CD4-positive, alpha-beta memory T cell (primary cell): ENCODE measurements around the gene SSBP4. TPM values are rescaled to one million over a fixed set of nuclear protein-coding genes. Genes with fewer than 3 reads are reported as not detected.

ENCODE experiments used
- CTCF ChIA-PET: fragments of 350-600 bp; sonication (Branson Sonifier 250); formaldehyde crosslinking; loops from one replicate; lab custom pipeline; 2021; ENCODE audit warnings: inconsistent platforms; ENCODE audit not compliant: partially characterized antibody; lab: Charles Lee
- POLR2A ChIA-PET: fragments of 350-600 bp; sonication (Branson Sonifier 250); formaldehyde crosslinking; loops from one replicate; lab custom pipeline; 2021; ENCODE audit not compliant: partially characterized antibody; lab: Charles Lee
- DNase-seq, 5 donors: peaks; one replicate each; pipeline versions ENCODE4 v3.0.0 to v3.0.0-alpha.2; 2020 to 2022; ENCODE audit warnings: mixed read lengths in 1 of 5
- H3K27ac ChIP-seq: one replicate; pipeline ENCODE4 v1.7.0; 2013; ENCODE audit warnings: low read depth, low read length
- H3K27me3 ChIP-seq: 2 replicates; pipeline ENCODE4 v1.7.0; 2013; ENCODE audit warnings: mild to moderate bottlenecking, low read length, moderate library complexity; ENCODE audit not compliant: insufficient read depth
- H3K36me3 ChIP-seq: 2 replicates; pipeline ENCODE4 v1.7.0; 2013; ENCODE audit warnings: mild to moderate bottlenecking, low read length, moderate library complexity; ENCODE audit not compliant: insufficient read depth
- H3K4me1 ChIP-seq: 2 replicates; pipeline ENCODE4 v1.7.0; 2013; ENCODE audit warnings: mild to moderate bottlenecking, low read length, moderate library complexity; ENCODE audit not compliant: insufficient read depth
- H3K4me3 ChIP-seq, 2 donors: one replicate each; pipeline ENCODE4 v1.7.0; 2013; ENCODE audit warnings: low read length in 2 of 2, mild to moderate bottlenecking in 1 of 2
- H3K9me3 ChIP-seq, 2 donors: one replicate each; pipeline ENCODE4 v1.7.0; 2013; ENCODE audit warnings: low read length in 2 of 2, control low read depth in 1 of 2; ENCODE audit not compliant: control insufficient read depth in 1 of 2
- H3K27ac Mint-ChIP-seq, 7 donors: one replicate each; pipeline ENCODE4 v1.8.0; 2020 to 2021; ENCODE audit warnings: mixed read lengths in 7 of 7, mild to moderate bottlenecking in 6 of 7, inconsistent platforms in 3 of 7, moderate library complexity in 3 of 7
- H3K27me3 Mint-ChIP-seq, 2 donors: one replicate each; pipeline ENCODE4 v1.8.0; 2020 to 2021; ENCODE audit warnings: mixed read lengths in 2 of 2
- H3K36me3 Mint-ChIP-seq, 2 donors: one replicate each; pipeline ENCODE4 v1.8.0; 2020 to 2021; ENCODE audit warnings: mixed read lengths in 2 of 2, inconsistent platforms in 1 of 2, mild to moderate bottlenecking in 1 of 2
- H3K4me1 Mint-ChIP-seq, 4 donors: one replicate each; pipeline ENCODE4 v1.8.0; 2020 to 2021; ENCODE audit warnings: mixed read lengths in 4 of 4, mild to moderate bottlenecking in 1 of 4
- H3K4me3 Mint-ChIP-seq, 8 donors: one replicate each; pipeline ENCODE4 v1.8.0; 2020 to 2021; ENCODE audit warnings: mixed read lengths in 8 of 8, mild to moderate bottlenecking in 7 of 8, moderate library complexity in 6 of 8, inconsistent platforms in 3 of 8
- H3K9me3 Mint-ChIP-seq, 8 donors: one replicate each; pipeline ENCODE4 v1.8.0; 2020 to 2021; ENCODE audit warnings: mixed read lengths in 8 of 8, mild to moderate bottlenecking in 5 of 8, inconsistent platforms in 3 of 8, moderate library complexity in 1 of 8
- intact Hi-C: fragments of 100-400 bp; cut with micrococcal nuclease; formaldehyde crosslinking; loops from one replicate; pipeline ENCODE4 v1.15.1; 2023
- polyA plus RNA-seq, 2 donors: library from polyadenylated mRNA; unstranded; fragments of 300-500 nt; fragmentation: Illumina TruSeq; gene quantifications; one replicate each; pipeline ENCODE4 v1.2.3, GENCODE V29; 2021
- total RNA-seq, 2 experiments: library from RNA; stranded (reverse); gene quantifications; one replicate each; pipeline ENCODE4 v1.2.3, GENCODE V29; 2021

SSBP4 gene
- total RNA-seq (10 to 100 TPM; 71.3 to 73.4 TPM), polyA plus RNA-seq (100 to 1,000 TPM in 1 of 2 donors, 10 to 100 TPM in 1; 81.5 to 108 TPM)

DNA sequence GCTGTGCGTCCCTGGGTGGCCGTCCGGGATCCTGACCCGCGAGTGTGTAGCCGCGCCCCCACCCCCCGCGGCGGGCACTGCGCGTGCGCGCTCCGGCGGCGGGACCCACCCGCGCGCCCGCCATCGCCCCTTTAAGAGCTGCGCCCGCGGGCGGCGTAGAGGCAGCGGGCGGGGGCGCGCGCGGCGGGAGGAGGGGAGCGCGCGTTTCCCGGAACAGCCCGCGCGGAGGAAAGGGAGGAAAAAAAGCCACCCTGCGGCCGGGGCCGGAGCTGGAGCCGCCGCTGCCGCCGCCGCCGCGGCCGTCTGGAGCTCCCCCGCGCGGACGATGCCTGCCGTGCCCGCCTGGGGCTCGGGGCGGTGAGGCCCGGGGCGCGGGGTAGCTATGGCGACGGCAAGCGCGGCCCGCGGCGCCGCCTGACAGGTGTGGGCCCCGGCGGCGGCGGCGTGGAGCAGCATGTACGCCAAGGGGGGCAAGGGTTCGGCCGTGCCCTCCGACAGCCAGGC, at the start of gene SSBP4:
Gene SSBP4 (plus strand): TSS at position 204 of the 504 bp plus-strand sequence. CDS start 251 bp downstream, at position 455.
- Mint-ChIP-seq H3K4me1 (peaks cover 62 to 90% (median 76%) of the 10 kb centered on the region in 4 donors), H3K4me3 (peak within 1 kb of the TSS; percentile 92 to 96 (median 94)), H3K36me3 (peaks cover 0 to 12% of the 10 kb centered on the region in 2 donors), H3K27ac (peak within 1 kb of the TSS; percentile 96 to 98 (median 97)), H3K9me3 (peaks cover 0 to 5% (median 0%) of the 10 kb centered on the region in 8 donors), H3K27me3 (peaks cover 2 to 5% of the 10 kb centered on the region in 2 donors)
- CTCF ChIA-PET: interaction anchor here (0.8 to 5.0 kb wide), 8 partner anchors 10 to 211 kb away, joined by 3 to 29 read pairs (median 4); partner anchors contain the start of gene JUND
- peaks cover 87% of the 10 kb centered on the region for H3K4me1 ChIP-seq
- intact Hi-C loops: loop anchor here (1.0 to 10.0 kb wide), 5 partner anchors 10 to 414 kb away; partner anchors contain the start of genes ARRDC2 and MAST3
- DNase-seq: peak; percentile 76 to 83 (median 81)
- POLR2A ChIA-PET: interaction anchor here (0.8 to 13.3 kb wide), 16 partner anchors 15 to 560 kb away, joined by 3 to 238 read pairs (median 4); partner anchors contain the start of genes ARRDC2, COPE, DDX49 and ISYNA1
- H3K4me3 ChIP-seq: peak within 1 kb of the TSS; percentile 29 to 64
- H3K36me3 ChIP-seq: no peaks in the 10 kb centered on the region
- H3K27ac ChIP-seq: peak within 1 kb of the TSS; percentile 70
- no peaks in the 10 kb centered on the region for H3K9me3 ChIP-seq
- no peaks in the 10 kb centered on the region for H3K27me3 ChIP-seq

DNA sequence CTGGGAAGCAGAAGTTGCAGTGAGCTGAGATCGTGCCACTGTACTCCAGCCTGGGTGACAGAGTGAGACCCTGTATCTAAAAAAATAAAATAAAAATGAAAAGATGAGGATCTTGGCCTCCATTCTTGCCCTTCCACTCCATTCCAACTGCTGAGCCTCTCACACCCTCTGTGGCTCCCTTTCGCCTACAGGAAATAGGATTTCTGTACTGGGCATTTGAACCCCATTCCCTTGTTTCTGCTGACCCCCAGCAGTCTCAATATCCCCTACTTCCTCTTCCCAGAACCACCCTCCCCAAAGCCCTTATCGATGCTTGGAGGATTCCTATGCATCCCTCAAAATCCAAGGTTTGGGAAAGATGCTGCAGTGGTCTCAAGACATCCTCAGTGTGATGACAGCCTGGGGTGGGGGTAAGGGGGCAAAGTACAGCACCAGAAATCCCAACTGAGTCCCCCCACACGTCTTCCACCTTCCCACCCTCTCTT, 45.7 kb upstream of the SSBP4 start:
- DNase-seq: no peak
- no peaks in the 10 kb centered on the region for H3K27me3 ChIP-seq
- Mint-ChIP-seq H3K9me3 (peaks cover 0 to 1% (median 0%) of the 10 kb centered on the region in 8 donors), H3K4me3 (no peak overlapping the region), H3K4me1 (peaks cover 7 to 12% (median 9%) of the 10 kb centered on the region in 4 donors), H3K36me3 (no peaks in the 10 kb centered on the region), H3K27ac (peak overlapping the region in 1 of 7 donors; percentile 79), H3K27me3 (peaks cover 0 to 2% of the 10 kb centered on the region in 2 donors)
- H3K9me3 ChIP-seq: no peaks in the 10 kb centered on the region
- ChIA-PET CTCF (interaction anchor here (1.7 kb wide), 1 partner anchor 95 kb away, joined by 3 read pairs; no protein-coding TSS in a partner anchor), POLR2A (no interaction called here)
- intact Hi-C loops: no loop called here
- no peaks in the 10 kb centered on the region for H3K36me3 ChIP-seq
- no peak overlapping the region for H3K27ac ChIP-seq
- H3K4me3 ChIP-seq: no peak overlapping the region
- peaks cover 9% of the 10 kb centered on the region for H3K4me1 ChIP-seq

DNA sequence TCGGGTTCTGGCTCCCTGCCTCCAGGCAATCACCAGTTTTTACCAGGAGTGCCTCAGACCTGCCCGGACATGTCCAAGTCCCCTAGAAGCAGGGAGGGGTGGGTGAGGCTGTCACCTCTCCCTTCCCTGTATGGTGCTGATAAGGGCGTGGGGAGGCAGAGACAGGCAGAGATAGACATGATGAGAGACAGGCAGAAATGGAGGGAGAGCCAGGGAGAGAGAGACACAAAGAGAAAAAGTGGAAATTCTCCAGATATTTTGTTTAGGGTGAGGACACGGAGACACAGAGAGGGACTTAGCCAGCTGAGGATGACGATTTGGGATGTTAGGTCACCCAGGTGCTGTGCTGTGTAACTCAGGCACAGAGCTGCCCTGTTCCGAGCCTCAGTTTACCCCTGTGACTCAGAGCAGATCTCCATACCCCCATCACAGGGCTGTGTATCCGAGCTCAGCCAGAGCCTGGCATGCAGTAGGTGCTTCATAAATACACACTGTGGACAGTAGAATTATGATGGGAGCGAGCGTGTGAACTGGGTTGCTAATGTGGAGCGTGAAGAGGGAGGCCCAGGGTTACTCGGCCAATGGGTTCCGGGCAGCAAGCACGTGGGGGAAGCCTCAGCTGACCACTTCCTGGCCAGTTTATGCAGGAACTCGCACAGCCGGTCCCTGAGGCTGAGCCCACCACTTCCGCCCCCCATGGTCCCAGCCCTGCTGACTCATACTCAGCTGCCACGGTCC, 45.1 kb upstream of the SSBP4 start:
- H3K4me1 Mint-ChIP-seq: peaks cover 7 to 12% (median 9%) of the 10 kb centered on the region in 4 donors
- Histone ChIP-seq H3K36me3 (no peaks in the 10 kb centered on the region), H3K4me3 (no peak overlapping the region), H3K27ac (no peak overlapping the region), H3K27me3 (no peaks in the 10 kb centered on the region), H3K4me1 (peaks cover 9% of the 10 kb centered on the region), H3K9me3 (no peaks in the 10 kb centered on the region)
- ChIA-PET CTCF (interaction anchor here (1.7 kb wide), 1 partner anchor 96 kb away, joined by 3 read pairs; no protein-coding TSS in a partner anchor), POLR2A (no interaction called here)
- intact Hi-C loops: no loop called here
- H3K9me3 Mint-ChIP-seq: peaks cover 0 to 1% (median 0%) of the 10 kb centered on the region in 8 donors
- H3K27ac Mint-ChIP-seq: peak overlapping the region in 2 of 7 donors; percentile 4 to 79
- DNase-seq: no peak
- no peak overlapping the region for H3K4me3 Mint-ChIP-seq
- H3K27me3 Mint-ChIP-seq: peaks cover 0 to 2% of the 10 kb centered on the region in 2 donors
- no peaks in the 10 kb centered on the region for H3K36me3 Mint-ChIP-seq

DNA sequence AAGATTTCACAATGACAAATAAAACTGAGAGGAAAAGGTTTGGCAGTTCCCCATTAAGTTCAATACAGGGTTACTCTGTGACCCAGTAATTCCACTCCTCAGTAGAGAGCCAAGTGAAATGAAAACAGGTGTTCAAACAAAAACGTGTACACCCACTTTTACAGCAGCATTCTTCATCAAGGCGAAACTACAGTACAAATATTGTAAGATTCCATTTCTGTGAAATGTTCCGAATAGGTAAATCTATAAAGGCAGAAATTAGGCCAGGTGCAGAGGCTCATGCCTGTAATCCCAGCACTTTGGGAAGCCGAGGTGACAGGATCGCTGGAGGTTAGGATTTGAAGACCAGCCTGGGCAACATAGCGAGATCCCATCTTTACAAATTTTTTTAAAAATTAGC, 42.2 kb upstream of the SSBP4 start:
- Mint-ChIP-seq H3K9me3 (peaks cover 0 to 1% (median 0%) of the 10 kb centered on the region in 8 donors), H3K4me3 (no peak overlapping the region), H3K36me3 (no peaks in the 10 kb centered on the region), H3K4me1 (peaks cover 7 to 12% (median 9%) of the 10 kb centered on the region in 4 donors), H3K27ac (no peak overlapping the region), H3K27me3 (peaks cover 1 to 4% of the 10 kb centered on the region in 2 donors)
- no peak overlapping the region for H3K27ac ChIP-seq
- no peaks in the 10 kb centered on the region for H3K27me3 ChIP-seq
- H3K4me3 ChIP-seq: no peak overlapping the region
- ChIA-PET POLR2A (no interaction called here), CTCF (no interaction called here)
- intact Hi-C loops: no loop called here
- H3K36me3 ChIP-seq: no peaks in the 10 kb centered on the region
- DNase-seq: no peak
- no peaks in the 10 kb centered on the region for H3K9me3 ChIP-seq
- H3K4me1 ChIP-seq: peaks cover 9% of the 10 kb centered on the region

DNA sequence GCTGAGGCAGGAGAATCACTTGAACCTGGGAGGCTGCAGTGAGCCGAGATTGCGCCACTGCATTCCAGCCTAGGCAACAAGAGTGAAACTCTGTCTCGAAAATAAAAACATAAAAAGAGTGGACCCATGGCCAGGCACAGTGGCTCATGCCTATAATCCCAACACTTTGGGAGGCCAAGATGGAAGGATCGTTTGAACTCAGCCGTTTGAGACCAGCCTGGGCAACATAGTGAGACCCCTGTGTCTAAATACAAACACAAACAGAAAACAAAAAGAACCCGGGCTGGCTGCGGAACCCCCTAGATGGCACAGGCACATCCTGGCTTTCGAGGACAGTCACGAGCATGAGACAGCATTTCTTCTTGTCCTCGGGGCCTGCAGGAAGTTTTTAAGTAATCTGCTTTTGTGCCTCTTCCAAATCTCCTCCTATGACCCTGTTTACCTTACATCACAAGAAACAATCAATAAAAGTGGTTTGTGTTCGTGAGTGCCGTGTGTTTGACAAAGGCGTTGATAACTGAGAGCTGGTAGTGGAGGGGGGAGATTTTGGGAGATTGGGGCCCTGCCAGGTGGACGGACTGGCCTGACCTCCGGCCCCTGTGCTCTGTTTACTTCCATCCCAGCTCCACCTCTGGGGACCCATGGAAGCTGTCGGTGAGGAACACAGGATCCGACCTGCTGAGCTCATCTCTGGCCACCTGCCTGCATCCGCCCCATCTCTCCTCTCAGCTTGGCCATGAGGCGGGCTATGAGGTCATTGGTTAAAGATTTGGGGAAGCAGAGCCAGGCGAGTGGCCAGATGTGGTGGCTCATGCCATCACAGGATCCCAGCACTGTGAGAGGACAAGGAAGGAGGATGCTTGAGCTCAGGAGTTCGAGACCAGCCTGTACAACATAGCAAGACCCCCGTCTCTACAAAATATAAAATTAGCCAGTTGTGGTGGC, 39.1 kb upstream of the SSBP4 start:
- H3K9me3 ChIP-seq: no peaks in the 10 kb centered on the region
- intact Hi-C loops: no loop called here
- Mint-ChIP-seq H3K9me3 (peaks cover 0 to 2% (median 0%) of the 10 kb centered on the region in 8 donors), H3K4me1 (no peaks in the 10 kb centered on the region), H3K27ac (no peak overlapping the region), H3K36me3 (no peaks in the 10 kb centered on the region), H3K4me3 (no peak overlapping the region), H3K27me3 (peaks cover 7 to 13% of the 10 kb centered on the region in 2 donors)
- no peak for DNase-seq
- no peak overlapping the region for H3K4me3 ChIP-seq
- POLR2A ChIA-PET: no interaction called here
- no peak overlapping the region for H3K27ac ChIP-seq
- H3K4me1 ChIP-seq: no peaks in the 10 kb centered on the region
- no peaks in the 10 kb centered on the region for H3K36me3 ChIP-seq
- CTCF ChIA-PET: interaction anchor here (1.0 to 1.2 kb wide), 2 partner anchors 8 to 9 kb away, joined by 3 to 4 read pairs; no protein-coding TSS in a partner anchor
- H3K27me3 ChIP-seq: no peaks in the 10 kb centered on the region

DNA sequence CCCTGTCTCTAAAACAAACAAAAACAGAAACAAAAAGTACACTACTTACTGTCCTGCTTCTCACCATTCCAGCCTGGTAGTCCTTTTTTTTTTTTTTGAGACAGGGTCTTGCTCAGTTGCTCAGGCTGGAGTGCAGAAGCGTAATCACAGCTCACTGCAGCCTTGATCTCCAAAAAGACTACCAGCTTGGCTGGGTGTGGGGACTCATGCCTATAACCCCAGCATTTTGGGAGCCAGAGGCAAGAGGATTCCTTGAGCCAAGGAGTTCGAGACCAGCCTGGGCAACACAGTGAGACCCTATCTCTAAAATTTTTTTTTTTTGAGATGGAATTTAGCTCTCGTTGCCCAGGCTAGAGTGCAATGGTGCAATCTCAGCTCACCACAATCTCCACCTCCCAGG, 38.4 kb upstream of the SSBP4 start:
- CTCF ChIA-PET: interaction anchor here (0.9 to 1.2 kb wide), 2 partner anchors 8 to 60 kb away, joined by 3 to 4 read pairs; no protein-coding TSS in a partner anchor
- H3K27ac ChIP-seq: no peak overlapping the region

More for the DNA sequence above, 38.4 kb upstream of the SSBP4 start:
- Mint-ChIP-seq H3K27me3 (peaks cover 7 to 13% of the 10 kb centered on the region in 2 donors), H3K4me3 (no peak overlapping the region), H3K4me1 (no peaks in the 10 kb centered on the region), H3K27ac (no peak overlapping the region), H3K9me3 (peaks cover 0 to 2% (median 0%) of the 10 kb centered on the region in 8 donors), H3K36me3 (no peaks in the 10 kb centered on the region)
- Histone ChIP-seq H3K4me3 (no peak overlapping the region), H3K36me3 (no peaks in the 10 kb centered on the region), H3K9me3 (no peaks in the 10 kb centered on the region), H3K4me1 (no peaks in the 10 kb centered on the region), H3K27me3 (peaks cover 4% of the 10 kb centered on the region)
- intact Hi-C loops: no loop called here
- POLR2A ChIA-PET: no interaction called here
- no peak for DNase-seq
